ENCODE results near the gene TPCN2.
"Not testable (repeated sequence)": the region's sequence is repeated elsewhere in the genome, so short reads cannot be mapped to it uniquely, and the experiment has no call there.

TPCN2 gene

GRCh38 chr11:69048694-69049489 lies at the start of gene TPCN2:
TSS of gene TPCN2 (plus strand) at chr11:69048932. CDS start at chr11:69048998, 66 bp downstream.
- peak; percentile 92 for DNase-seq

GRCh38 chr11:68999093-68999747 lies 49.5 kb upstream of the TPCN2 start:
- DNase-seq, result no peak

GRCh38 chr11:68999748-69000355 lies 48.9 kb upstream of the TPCN2 start:
- not testable (repeated sequence) for DNase-seq

GRCh38 chr11:69000391-69000790 lies 48.3 kb upstream of the TPCN2 start:
- DNase-seq, result no peak

- no peak for DNase-seq
Measured at GRCh38 chr11:69000831-69001242, 47.9 kb upstream of the TPCN2 start.

- no peak for DNase-seq
Measured at GRCh38 chr11:69001243-69002081, 47.3 kb upstream of the TPCN2 start.

GRCh38 chr11:69002110-69002569 lies 46.6 kb upstream of the TPCN2 start:
- no peak for DNase-seq

- no peak for DNase-seq
Measured at GRCh38 chr11:69002570-69003231, 46.0 kb upstream of the TPCN2 start.

GRCh38 chr11:69003301-69003865 lies 45.3 kb upstream of the TPCN2 start:
- DNase-seq, result no peak

GRCh38 chr11:69003866-69004367 lies 44.8 kb upstream of the TPCN2 start:
- DNase-seq, result no peak

- no peak for DNase-seq
Measured at GRCh38 chr11:69004411-69005182, 44.1 kb upstream of the TPCN2 start.

- no peak for DNase-seq
Measured at GRCh38 chr11:69005183-69005630, 43.5 kb upstream of the TPCN2 start.

GRCh38 chr11:69005631-69006368 lies 42.9 kb upstream of the TPCN2 start:
- no peak for DNase-seq

- DNase-seq, result no peak
Measured at GRCh38 chr11:69006816-69007215, 41.9 kb upstream of the TPCN2 start.

GRCh38 chr11:69007975-69008381 lies 40.8 kb upstream of the TPCN2 start:
- DNase-seq, result no peak

GRCh38 chr11:69008737-69009440 lies 39.8 kb upstream of the TPCN2 start:
- DNase-seq, result no peak

- no peak for DNase-seq
Measured at GRCh38 chr11:69009441-69010211, 39.1 kb upstream of the TPCN2 start.

GRCh38 chr11:69010361-69010891 lies 38.3 kb upstream of the TPCN2 start:
- no peak for DNase-seq

Measured in stimulated activated CD8-positive, alpha-beta memory T cell treated with anti-CD3 and anti-CD28 coated beads, Interleukin-4, amount 100 ng/mL, for 48 hours (primary cell).